HG02759 (cell line): Measurements from ENCODE around the gene PARL.

Experiments
- ATAC-seq: cut with Tn5 transposase; IDR thresholded peaks from one replicate; pipeline ENCODE4 v1.9.1; 2021; ENCODE audit warnings: mild to moderate bottlenecking, moderate library complexity; ENCODE audit not compliant: unreplicated experiment

The PARL gene

DNA sequence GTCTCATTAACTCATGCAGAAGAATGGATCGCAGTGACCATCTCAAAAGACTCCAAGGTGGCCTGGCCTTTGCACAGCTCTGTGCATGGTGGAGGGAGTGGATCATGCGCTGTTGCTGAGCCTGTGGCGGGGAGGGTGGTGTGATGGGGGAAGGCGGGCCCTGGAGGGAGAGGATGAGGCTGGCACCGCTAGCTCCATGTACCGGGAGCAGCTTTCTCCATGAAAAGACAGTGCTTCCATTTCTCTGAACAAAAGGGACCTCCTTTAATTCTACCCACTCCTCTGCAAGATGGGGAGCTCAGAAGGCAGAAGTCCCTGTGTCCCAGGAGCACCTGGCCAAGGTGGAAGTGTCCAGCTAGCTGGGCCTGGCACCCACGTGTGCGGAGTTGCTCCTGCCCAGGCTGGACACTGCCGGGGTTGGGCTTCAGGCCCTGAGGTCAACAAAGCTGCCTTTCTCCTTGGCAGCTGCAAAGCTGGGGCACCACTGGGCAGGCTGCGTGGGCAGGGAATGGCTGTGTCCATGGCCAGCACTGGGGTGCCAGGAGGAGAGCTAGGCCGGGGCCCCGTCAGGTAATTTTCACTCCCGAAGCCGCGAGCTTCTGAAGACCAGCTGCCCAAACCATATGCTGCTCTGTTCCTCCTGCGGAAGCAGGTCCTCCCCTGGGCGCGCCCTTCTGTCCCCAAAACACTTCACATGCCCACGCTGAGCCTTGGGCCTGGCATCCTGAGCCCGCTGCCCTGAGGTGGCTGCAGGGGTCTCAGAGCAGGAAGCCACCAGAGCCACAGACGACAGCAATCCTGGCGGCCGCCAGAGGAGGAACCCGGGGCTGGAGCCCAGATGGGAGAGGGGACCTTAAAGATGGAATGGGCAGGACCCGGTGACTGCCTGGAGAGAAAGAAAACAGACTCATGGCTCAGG lies 65.7 kb downstream of the PARL start:
- no peak for ATAC-seq

DNA sequence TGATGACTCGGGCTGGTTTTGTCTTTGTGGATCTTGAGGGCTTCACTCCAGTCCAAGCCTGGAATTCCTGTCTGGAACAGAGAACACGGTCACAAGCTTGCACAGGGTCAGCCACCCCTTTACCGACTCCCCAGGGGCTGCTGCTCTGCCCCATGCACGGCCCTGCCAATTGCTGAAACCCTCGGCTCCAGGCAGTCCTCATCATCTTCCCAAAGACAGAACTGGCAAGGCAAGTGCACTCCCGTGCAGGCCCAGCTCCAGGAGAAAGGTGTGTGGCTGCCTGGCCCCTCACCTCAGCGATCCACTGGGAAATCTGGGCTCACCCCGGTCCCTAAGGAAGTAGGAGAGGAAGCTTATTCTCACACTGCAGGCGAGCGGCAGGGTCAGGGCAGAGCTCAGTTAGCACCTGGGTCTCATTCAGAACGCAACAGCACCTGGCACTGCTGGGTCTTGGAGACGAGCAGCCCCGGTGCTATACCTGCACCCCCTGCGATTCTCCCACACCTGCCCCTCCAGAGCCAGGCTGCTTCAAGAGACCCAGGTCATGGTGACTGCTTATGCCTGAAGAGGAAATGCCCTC lies 66.5 kb downstream of the PARL start:
- no peak for ATAC-seq

DNA sequence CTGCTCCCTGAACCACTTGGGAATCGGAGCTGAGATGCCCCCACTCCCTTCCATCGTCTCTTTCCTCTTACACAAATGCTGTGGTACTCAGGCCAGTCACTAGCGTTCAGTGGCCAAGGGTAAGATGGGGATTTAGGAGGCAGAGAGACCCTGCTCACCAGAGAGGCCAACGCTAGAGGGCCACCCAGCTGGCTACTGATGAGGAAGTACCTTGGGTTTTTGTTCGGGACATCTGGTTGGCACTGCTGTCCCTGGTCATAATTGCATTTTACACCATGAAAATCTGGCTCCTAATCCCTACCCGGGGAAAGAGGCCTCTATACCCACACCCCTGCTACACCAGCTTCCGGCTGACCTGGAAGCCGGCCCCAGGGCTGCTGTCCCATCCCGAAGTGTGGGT lies 67.0 kb downstream of the PARL start:
- ATAC-seq, result no peak

DNA sequence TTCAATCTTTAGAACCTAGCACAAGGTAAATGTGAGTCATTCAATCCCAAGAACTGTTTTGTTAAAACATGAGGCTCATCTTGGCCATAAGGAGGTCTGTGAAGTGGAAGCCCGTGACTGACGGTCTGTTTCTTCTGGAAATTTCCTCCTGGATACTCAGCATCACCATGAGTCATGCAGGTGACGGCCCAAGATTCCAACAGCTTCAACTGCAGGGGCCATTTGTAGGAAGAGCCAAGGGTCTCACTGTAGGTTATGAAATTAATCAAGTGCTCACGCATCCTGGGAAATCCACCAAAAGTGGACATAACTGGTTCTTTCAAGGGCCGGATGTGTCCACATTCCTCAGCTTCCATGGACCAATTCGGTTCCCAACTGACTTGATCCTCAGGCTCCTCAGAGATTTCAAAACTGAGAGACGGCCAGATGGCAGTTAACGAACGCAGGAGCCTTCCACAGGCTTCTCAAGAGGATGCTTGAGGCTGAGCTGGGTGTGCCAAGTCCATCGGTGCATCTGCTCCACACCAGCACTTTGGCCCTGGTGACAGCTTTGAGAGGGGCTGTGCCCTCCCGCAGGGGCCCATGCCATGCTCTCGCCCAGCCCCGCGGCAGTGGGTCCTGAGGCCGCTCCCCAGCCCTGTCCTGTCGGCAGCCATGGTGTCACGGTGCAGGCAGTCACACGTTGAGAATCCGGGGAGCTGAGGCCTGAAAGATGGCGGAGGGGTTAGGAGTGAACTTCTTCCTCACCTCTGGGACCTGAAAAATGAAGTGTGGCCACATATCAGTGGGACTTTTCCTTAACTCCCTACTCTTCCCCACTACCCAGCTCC lies 67.8 kb downstream of the PARL start:
- no peak for ATAC-seq

DNA sequence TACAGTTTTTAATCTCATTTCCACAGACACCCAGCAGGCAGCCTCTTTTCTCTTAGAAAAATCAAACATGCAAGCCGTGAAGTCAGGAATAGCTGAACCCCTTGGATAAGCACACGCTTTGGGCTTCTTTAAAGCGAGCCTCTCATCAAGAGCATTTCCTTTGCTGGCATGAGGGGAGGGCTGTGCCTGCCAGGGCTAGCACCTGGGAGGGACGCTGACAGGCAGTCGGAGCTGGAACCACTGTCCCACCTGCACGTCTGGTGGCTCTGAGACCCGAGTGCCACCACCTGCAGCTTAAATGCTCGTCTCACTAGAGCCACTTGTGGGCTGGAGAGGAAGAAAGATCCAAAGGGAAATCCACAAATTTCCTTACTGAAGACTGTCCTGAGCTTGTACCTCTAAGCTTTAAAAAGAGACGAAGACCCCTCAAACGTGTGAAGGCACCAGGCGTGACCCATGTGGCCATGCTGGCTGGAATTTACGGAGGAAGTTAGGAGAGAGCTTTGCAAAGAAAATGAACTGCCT lies 68.7 kb downstream of the PARL start:
- no peak for ATAC-seq

DNA sequence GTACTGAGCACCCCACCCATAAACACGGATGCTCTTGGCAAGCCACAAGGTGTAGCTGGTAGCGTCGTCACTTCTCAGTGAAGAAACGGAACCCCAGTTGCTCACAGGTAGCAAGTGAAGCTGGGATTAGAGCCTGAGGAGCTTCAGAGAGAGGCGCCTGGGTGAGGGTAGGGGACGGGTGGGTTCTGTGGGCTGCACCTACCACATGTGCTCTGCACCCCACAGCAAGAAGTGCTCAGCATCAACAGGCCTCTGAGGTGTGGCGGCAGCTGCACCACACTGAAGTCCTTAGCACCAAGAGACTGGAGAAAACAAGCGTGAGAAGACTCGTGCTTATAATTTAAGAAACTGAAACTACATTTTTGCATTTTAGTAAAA lies 69.1 kb downstream of the PARL start:
- no peak for ATAC-seq

DNA sequence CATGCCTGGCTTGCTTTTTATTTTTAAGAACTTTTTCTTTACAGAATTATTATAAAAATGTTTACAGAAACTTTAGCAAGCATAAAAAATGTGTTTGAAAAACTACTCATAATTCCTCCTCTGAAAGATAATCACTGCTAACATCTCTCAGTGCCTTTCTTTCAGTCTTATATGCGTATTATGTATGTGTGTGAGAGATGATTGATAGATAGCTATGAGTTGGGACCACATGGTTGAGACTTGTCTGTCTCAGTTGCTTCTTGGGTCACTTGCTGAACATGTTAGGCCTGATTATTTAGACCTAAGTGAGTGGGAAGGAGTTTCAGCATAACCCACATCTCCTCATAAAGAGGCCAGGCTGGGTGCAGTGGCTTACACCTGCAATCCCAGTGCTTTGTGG lies 70.4 kb downstream of the PARL start:
- no peak for ATAC-seq

DNA sequence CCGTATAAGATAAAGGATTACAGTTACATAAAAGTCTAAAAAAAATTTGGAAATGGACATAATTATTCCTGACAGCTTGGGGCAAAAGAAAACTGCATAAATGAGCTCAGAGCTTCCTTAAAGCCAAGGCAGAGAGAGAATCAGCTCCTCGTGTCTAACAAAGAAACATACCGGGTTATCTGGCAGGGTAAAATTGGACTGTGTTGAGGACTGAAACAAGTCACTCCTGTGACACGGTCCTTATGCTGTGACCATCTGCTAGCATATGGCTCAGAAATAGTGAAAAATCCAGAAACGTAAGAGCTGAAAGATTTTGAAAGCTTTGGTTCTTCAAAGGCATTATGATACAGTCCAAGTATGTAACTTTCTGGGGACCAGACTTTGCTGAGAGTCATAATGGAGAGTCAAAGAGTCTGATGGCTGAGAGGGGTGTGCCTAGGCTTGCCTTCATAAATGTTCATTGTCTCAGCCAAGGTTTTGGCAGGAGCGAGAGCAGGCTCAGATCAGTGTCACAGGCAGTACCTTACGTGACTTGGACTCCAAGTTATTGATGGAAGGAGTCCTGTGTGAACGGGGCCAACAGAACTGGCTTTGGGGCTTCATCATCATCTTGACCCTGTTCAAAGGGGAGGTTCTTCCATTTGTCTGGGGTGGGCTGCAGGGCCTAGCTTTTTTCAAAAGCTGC lies 71.8 kb downstream of the PARL start:
- ATAC-seq, result no peak

DNA sequence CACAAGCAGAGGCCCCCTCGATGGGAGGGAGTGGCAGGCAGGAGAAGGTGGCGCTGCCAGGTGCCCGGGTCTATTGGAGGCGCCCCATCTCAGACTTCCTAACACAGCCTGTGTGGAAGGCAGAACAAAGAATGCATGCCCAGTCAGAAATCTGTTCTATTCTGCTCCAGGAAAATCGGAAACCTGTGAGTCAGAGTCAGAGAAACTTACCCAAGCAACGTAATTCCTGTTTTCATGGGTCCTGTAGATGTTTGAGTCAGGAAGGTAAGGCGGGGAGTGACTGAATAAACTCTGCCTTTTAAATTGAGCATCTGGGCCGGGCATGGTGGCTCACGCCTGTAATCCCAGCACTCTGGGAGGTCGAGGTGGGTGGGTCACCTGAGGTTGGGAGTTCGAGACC lies 73.0 kb downstream of the PARL start:
- ATAC-seq, result no peak

DNA sequence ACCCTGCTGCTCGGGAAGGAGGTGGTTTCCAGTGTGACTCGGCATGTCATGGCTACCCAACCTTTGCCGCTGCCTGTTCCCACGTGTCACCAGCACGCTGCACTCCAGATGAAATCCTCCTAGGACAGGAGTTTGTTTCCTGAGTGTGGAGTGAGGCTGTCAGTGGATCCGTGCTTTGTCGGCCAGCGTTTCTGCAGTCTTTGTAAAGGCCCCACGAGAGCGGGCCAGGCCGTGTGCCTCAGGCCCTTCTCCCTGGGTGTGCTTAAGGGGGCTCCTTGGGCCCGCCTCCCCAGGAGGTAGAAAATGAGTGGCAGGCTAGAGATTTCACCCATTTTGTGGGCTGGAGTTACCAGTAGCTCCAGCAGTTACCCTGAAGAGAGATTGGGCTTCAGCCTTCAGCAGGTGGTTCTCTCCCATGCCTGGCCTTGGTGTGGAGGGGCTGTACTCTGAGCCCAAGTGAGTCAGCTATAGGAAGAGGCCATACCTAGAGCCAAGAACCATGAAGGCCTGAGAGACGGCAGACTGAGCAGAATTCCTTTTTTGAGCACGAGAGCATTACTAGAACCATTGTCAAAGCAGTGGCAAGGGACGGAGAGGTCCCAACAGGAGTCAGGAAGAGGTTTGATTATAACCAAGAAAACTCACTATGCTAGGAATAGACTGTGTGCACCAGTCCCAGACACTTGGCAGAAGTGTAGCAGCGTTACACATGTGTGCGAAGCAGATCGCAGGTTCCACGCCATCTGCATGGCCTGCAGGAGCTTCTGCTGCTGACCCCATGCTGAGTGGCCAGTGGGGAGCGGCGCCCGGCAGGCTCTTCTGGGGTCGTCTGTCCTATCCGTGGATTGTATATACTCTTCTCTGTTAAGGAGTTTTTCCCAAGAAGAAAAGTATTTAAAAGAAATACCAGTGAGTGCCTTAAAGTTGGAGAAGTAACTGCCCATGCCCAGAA lies 73.8 kb downstream of the PARL start:
- ATAC-seq, result no peak

DNA sequence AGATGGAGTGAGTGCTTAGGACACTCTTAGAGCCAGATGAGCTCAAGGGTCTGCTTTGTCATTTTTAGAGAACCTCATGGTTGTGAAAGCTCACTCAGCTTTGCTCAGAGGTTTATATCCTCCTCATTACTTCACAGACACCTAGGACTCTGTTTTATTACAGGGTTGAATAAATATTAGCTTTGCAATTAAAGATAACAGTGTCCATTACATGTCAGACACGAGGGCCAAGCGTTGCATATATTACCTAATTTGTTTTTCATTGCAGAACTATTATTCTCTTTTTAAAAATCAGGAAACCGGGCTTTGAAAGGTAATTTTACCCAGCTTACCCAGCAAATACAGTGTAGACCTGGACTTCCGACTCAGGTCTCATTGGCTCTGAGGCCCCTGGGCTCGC lies 75.4 kb downstream of the PARL start:
- ATAC-seq, result no peak

DNA sequence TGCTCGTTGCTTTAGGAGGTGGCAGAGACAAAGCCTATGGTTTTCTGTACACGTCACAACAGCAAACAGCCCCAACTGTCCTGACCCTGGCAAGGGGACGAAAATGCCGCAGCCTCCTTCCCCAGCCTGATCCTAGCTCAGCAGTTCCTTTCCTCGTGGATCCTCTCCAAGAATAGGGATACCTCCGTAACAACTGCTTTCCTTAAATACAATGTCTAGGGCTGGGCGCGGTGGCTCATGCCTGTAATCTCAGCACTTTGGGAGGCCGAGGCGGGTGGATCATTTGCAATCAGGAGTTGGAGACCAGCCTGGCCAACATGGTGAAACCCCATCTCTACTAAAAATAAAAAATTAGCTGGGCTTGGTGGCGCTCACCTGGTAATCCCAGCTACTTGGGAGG lies 76.3 kb downstream of the PARL start:
- ATAC-seq, result no peak

DNA sequence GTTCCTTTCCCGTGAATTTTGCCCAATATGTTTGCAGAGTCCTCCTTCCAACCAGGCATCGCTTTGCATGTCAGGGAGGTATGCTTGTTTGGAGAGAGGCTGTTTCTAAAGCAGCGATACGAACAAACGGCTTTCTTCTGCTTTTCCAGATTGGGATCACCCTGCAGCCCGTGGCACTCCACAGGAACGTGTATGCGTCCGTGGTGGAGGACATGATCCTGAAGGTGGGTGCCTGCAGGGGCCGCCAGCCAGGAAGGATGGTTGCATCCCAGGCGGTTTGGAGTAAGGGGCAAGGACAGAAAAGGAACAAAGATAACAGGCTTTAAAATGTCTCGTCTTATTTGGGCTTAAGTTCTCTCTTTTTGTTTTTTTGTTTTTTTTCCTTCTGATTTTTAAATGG lies 76.8 kb downstream of the PARL start:
- ATAC-seq, result no peak

DNA sequence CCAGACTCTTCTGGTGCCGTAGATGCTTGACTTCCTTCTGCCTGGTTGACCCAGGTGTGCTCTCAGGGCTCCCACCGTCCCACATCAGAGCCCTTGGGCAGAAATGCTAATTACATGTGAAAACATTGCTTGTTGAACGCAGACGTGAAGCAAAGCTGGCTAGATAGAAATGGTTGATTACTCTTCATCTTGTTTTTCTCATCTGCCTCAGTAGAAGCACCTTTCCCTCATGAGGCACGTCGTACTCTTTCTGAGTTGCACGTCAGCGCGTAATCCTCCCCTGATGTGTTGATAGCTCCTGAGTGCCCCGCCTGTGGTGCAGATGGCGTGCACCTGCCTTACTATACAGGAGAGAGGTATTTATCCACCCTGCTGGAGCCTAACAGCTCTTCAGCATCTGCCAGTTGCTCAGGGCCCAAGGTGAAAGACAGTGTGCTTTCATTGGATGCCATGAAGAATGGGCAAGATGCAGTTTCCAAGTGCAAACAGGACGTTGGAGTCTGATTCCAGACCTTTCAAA lies 77.4 kb downstream of the PARL start:
- ATAC-seq, result no peak

DNA sequence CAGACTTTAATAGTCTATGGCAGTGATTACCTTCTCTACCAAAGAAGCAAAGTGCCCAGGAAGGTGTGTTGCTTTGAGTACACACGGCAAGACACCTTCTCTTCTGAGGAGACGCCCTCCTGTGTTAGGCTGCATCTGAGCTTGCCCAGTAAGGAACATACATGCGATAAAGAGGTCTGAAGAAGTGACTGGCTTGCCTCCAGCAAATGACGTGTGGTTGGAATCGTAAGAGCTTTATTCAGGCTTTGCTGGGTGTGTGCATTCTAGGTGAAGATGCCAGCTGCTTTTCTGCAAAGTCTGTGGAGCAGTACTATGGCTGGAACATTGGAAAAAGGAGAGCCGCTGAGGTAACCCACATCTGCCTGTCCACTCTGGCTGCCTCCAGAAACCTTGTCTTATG lies 81.7 kb downstream of the PARL start:
- no peak for ATAC-seq

DNA sequence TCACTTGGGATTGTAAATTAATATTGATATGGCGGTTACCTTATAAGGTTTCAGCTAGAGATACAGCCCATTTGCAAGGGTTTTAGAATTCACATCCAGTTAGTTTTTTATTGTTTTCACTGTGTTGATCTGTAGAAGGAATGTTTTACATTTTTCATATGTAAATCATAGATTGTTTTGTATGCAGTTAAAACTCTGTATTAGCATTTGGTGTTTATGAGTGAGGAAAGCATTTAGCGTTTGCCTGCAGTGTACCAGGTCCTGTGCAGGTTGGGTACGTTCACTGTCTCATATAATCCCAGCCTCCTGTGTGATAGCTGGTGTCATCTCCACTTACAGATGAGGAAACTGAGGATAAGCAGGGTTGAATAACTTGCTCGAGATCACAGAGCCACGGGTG lies 83.1 kb downstream of the PARL start:
- no peak for ATAC-seq

DNA sequence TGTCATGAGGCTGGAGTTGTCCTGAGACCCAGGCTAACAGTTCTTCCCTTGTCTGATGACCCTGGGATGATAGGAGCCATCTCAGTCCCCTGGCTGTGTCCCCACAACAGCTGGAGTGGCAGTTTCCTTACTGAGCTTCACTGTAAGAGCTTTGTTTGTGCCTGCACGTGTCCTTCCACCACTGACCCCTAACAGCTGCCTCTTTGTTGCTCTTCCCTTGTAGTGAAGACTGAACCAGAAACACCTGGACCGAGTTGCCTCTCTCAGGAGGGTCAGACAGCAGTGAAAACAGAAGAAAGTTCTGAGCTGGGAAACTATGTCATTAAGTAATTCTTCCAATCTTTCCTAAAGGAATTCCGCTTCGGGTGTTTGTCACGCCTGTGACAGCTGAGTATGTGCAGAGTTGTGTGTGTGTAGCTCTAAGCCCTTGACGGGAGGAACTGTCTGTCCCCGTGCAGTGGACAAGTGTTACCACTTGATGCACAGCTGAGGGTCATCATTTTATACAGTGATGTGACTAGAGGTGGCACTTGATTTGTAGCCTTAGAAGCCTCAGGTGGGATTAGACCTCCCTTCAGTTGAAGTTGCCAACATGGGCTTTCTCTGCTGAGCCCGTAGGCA lies 84.3 kb downstream of the PARL start:
- no peak for ATAC-seq

DNA sequence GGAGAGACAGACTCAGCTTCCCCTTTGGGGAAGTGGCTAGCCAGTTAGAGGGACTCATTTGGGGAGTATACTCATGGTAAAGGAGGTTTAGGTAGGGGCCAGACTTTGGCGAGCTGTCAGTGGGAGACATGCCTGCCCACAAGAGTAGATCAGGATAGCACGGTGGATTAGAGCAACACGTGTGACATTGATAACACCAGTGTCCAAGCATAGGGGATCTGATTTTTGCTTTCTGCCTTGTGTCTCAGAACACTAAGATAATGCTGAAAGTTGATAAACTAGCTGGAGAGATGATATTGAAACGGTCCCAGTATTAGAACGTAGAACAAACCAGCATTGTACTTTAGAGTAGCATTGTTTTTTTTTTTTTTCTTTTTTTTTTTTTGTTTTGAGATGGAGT lies 85.2 kb downstream of the PARL start:
- ATAC-seq, result no peak

DNA sequence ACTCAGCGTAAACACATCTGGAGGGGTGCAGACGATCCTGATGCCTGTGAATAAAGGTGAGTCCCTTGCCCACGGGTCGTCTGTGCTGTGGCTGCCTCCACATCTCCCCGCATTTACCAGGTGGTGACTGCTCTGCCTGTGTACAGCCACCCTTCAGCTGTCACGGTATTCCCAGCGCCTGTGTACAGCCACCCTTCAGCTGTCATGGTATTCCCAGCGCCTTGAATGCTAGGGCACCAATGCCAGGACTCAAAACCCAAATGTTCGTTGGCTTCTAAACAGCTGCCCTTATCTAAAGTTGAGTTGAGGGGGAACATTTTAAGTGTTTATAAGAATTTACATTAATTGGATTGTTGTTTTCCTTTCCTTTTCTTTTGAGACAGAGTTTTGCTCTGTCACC lies 86.7 kb downstream of the PARL start:
- no peak for ATAC-seq
